ENCODE data around the gene EFL1.
"Not testable (repeated sequence)": the region's sequence is repeated elsewhere in the genome, so short reads cannot be mapped to it uniquely, and the experiment has no call there.

Gene EFL1
- total RNA-seq: 19.9 to 54.8 (median 40.2) reads per million in 18 experiments

DNA sequence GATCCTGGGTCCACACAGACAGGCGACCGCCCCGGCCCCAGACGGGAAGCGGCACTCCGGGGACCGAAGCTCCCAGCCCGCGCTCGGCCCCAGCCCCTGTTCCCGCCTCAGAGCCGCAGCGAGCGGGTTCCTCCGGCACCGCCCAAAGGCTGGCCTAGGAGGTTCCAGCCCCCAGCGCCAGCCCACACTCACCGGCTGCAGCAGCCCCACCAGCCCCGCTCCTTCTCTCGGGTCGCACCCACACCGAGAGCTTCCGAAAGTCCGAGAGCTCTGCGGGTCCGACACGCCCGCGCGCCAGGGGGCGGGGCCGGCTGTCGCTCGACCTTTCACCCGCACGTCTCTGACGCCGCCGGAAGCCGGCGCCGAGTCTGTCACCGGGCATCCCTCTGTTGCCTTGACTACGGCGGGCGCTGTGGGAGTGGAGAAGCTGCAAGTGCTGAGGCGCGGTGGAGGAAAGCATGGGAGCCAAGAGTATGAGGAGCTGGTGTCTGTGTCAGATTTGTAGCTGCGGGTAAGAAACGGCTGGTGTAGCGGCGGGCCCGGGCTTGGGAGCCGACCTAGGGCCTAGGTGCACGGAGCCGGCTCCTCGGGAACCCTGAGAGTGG lies at the start of gene EFL1, which contains the start of gene SAXO2:
EFL1 (minus strand) TSS at position 313 of the 605 bp plus-strand sequence. CDS start 956 bp downstream, outside the sequence.
SAXO2 (plus strand) TSS at position 397 of the 605 bp plus-strand sequence; CDS start at position 459, 62 bp downstream.
- DNase-seq: peak; percentile 92 to 96

DNA sequence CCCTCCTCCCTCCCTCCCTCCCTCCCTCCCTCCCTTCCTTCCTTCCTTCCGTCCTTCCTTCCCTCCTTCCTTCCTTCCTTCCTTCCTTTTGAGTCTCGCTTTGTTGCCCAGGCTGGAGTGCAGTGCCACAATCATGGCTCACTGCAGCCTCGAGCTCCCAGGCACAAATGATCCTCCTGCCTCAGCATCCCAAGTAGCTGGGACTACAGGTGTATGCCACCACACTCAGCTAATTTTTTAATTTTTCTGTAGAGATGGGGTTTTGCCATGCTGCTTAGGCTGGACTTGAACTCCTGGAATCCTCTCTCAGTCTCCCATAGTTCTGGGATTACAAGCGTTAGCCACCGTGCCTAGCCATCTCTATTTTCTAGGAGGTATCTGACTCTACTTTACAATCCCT lies 48.8 kb upstream of the EFL1 start:
- DNase-seq: not testable (repeated sequence)

DNA sequence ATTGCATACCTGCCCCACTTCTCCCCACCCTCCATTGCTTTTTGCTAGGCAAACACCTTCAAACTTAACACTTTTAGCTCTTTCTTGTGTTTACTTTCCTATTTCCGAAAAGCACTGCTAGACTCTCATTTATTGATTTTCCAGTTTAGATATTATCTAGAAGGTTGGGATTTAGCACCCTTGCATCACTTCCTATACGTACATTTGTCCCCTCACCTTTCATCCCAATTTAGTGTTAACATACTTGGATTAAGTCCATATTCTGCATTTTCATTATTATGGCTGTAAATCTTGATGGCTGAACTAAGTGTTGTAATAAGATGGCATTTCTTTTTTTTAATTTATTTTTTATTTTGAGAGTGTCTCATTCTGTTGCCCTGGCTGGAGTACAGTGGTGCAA lies 47.3 kb upstream of the EFL1 start:
- DNase-seq: no peak

DNA sequence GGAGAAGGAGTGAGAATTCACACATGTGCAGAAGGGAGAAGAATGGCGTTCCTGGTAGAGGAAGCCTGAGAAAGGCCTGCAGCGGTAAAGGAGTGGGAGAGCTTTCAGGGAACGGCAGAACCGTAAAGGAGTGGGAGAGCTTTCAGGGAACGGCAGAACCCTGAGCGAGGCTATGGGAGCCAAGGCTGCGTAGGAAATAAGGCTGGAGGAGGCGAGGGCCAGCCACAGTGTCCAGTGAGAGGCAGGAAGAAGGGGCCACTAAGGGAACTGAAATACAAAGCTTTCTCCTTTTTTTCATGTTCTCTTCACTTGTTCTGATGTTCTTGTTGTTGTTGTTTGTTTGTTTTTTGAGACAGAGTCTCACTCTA lies 45.2 kb upstream of the EFL1 start:
- DNase-seq: no peak

GRCh38 chr15:82306791-82307713 lies 44.5 kb upstream of the EFL1 start:
- no peak for DNase-seq

GRCh38 chr15:82305621-82306048 lies 43.1 kb upstream of the EFL1 start:
- no peak for DNase-seq

- no peak for DNase-seq
Measured at GRCh38 chr15:82304778-82305090, 42.2 kb upstream of the EFL1 start.

DNA sequence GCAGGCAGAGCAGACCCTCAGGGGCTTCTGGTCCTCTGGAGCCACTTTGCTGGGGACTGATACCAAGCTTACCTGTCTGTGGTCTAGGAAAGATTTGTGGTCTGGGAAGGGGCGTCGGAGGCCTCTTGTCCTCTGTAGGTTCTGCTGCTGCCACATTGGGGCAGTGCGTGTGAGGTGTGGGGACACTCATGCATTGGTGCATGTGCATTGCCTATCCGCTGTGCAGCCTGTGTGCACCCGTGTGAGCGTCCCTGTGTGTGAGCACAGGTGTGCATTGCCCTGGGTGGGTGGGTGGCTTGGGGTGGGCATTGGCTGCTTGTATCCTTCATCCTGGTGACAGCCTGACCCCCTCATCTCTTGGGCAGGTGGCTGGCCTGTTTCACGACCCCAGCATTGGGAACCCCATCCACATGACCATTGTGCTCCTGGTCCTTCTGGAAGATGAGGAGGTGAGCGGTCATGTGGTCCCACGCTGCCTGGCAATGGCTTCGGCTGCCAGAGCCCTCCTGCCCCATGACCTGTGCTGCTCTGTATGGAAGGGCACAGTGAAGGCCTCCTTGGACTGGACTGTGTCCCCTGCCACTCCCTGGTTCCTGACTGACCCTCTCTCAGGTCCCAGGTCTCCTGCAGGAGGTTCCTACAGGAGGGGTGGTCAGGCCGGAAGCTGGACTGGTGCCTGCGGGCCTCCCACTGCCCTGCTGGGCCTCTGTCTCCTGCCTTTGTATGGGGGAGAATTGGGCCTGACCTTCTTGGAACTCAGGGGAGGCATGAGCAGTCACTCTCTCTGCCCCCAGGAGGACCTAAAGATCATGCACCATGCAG lies 41.6 kb upstream of the EFL1 start:
- DNase-seq: no peak

GRCh38 chr15:82301296-82302016 lies 38.9 kb upstream of the EFL1 start:
- no peak for DNase-seq

GRCh38 chr15:82300883-82301282 lies 38.3 kb upstream of the EFL1 start:
- DNase-seq: no peak

DNA sequence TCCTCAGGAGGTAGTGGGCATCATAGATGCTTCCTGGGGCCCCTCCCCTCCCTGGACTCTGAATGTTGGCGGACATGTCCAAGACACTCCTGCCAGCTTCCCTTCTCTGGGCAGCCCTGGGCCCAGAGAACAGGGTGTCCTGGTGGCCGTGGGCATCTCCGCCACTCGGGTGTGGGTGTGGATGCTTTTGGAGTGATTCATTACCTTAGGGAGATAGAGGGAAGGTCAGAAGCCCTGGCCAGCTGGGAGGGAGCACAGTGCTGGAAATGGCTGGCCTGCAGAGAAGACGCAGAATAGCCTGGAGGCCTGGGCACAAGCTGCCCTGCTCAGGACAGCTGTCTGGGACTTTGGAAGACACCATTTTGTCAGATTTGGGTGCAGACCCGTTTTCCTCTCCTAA lies 37.8 kb upstream of the EFL1 start:
- not testable (repeated sequence) for DNase-seq

DNA sequence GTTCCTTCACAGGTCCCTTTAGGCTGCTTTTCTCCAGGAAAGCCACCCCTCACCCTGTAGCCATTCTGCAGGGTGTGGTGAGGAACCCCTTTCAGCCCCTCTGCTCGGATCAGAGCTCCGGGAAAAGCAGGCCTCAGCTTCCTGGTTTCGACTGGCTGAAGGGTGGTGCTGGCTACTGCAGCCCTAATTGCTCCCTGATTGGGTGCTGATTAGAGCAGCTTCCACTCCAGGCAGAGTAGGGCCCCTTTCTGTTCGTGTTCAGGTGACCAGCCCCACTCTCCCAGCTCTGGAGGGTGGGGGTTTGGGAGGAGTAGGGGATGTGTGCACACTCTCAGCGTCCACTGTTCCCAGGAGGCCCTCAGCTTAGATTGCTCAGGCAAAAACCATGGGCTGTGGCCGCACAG lies 37.0 kb upstream of the EFL1 start:
- not testable (repeated sequence) for DNase-seq

GRCh38 chr15:82298520-82298919 lies 36.0 kb upstream of the EFL1 start:
- DNase-seq: no peak

GRCh38 chr15:82298032-82298431 lies 35.5 kb upstream of the EFL1 start:
- no peak for DNase-seq

DNA sequence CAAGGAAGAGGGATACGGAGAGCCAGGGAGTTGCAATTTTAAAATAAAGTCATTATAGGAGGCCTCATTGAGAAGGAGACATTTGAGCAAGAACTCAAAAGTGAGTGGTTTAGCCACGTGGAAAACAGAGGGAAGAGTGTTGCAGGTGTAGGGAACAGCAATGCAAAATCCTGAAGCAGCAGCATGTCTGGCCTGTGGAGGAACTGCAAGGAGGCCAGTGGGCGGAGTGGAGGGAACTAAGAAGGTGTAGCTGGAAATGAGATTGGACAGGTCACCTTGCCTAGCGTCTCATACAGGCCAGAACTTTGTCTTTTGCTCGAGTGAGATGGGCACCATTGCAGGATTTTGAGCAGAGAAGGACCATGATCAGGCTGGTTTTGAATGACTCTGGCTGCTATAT lies 35.0 kb upstream of the EFL1 start:
- no peak for DNase-seq

- no peak for DNase-seq
Measured at GRCh38 chr15:82294061-82294690, 31.6 kb upstream of the EFL1 start.

DNA sequence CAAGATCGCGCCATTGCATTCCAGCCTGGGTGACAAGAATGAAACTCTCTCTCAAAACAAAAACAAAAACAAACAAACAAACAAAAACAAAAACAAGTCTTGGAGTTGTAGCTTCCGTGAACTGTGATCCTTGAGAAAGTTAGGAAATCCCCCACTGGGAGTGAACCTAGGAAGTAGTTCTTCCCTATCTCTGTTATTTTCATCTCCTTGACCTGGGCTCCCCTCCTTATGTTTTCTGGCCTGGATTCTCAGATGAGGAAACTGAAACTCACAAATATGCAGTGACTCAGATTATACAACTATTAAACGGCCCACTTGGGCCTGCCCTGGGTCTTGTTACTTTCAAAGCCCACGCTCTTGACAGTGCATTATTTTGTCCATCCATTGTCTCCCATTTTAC lies 29.7 kb upstream of the EFL1 start:
- DNase-seq: no peak

GRCh38 chr15:82288202-82288601 lies 25.7 kb upstream of the EFL1 start:
- DNase-seq: not testable (repeated sequence)

GRCh38 chr15:82286475-82286874 lies 23.9 kb upstream of the EFL1 start:
- peak; percentile 32 to 46 for DNase-seq

GRCh38 chr15:82284381-82284780 lies 21.8 kb upstream of the EFL1 start:
- not testable (repeated sequence) for DNase-seq

- DNase-seq: not testable (repeated sequence)
Measured at GRCh38 chr15:82282386-82282785, 19.9 kb upstream of the EFL1 start.

GRCh38 chr15:82281276-82281675 lies 18.7 kb upstream of the EFL1 start:
- DNase-seq: not testable (repeated sequence)

Data from inflammatory macrophage (primary cell).